HepG2 (cell line): ENCODE results near the gene BSN. TPM values are rescaled to one million over a fixed set of nuclear protein-coding genes. Genes with fewer than 3 reads are reported as not detected.
A peak's percentile ranks its signal among the peaks of the same experiment; 100 is the strongest.

ENCODE experiments used
- AKNA ChIP-seq: sonication (generic); formaldehyde crosslinking; IDR thresholded peaks from 2 replicates; pipeline ENCODE4 v1.4.0; 2020; ENCODE audit warnings: missing genetic modification reagents, borderline replicate concordance
- EZH2 ChIP-seq: conservative IDR thresholded peaks from 2 replicates; pipeline ENCODE4 v1.6.1; 2012; ENCODE audit warnings: mild to moderate bottlenecking, low read depth, low read length, moderate library complexity
- GATA4 ChIP-seq: sonication (generic); IDR thresholded peaks from 2 replicates; pipeline ENCODE4 v1.6.1; 2016; ENCODE audit warnings: antibody characterized with exemption, low read depth, borderline replicate concordance
- HCFC1 ChIP-seq: fragments of 150-350 bp; IDR thresholded peaks from 2 replicates; pipeline ENCODE4 v1.6.1; 2014; ENCODE audit warnings: low read depth, low read length
- HMG20B ChIP-seq: conservative IDR thresholded peaks from 2 replicates; pipeline ENCODE4 v1.6.1; 2016; ENCODE audit warnings: missing genetic modification reagents, missing compliant biosample characterization
- HNRNPL ChIP-seq: fragments of 200-400 bp; formaldehyde crosslinking; IDR thresholded peaks from 2 replicates; pipeline ENCODE4 v1.6.1; 2017; ENCODE audit warnings: mild to moderate bottlenecking, low read depth, low read length
- MATR3 ChIP-seq: sonication (generic); formaldehyde crosslinking; IDR thresholded peaks from 2 replicates; pipeline ENCODE4 v1.4.0; 2020; ENCODE audit warnings: missing genetic modification reagents
- PHB2 ChIP-seq: fragments of 450-650 bp; IDR thresholded peaks from 2 replicates; pipeline ENCODE4 v1.6.1; 2018; ENCODE audit not compliant: partially characterized antibody
- RAD21 ChIP-seq: fragments of 450-650 bp; formaldehyde crosslinking; IDR thresholded peaks from 2 replicates; pipeline ENCODE4 v1.5.0; 2020; ENCODE audit warnings: mild to moderate bottlenecking
- SKI ChIP-seq: fragments of 450-650 bp; IDR thresholded peaks from one replicate; pipeline ENCODE4 v1.6.1; 2018; ENCODE audit warnings: mild to moderate bottlenecking; ENCODE audit not compliant: partially characterized antibody
- TOE1 ChIP-seq: sonication (generic); formaldehyde crosslinking; IDR thresholded peaks from 2 replicates; pipeline ENCODE4 v1.4.0; 2020; ENCODE audit warnings: mild to moderate bottlenecking, missing genetic modification reagents
- ZNF121 ChIP-seq: sonication (generic); formaldehyde crosslinking; IDR thresholded peaks from 2 replicates; pipeline ENCODE4 v1.5.0; 2020; ENCODE audit warnings: mild to moderate bottlenecking, missing genetic modification reagents
- ZNF136 ChIP-seq: sonication (generic); formaldehyde crosslinking; IDR thresholded peaks from 2 replicates; pipeline ENCODE4 v1.8.1; 2022; ENCODE audit warnings: low read depth, mild to moderate bottlenecking, moderate library complexity, missing genetic modification reagents
- ZNF225 ChIP-seq: sonication (generic); formaldehyde crosslinking; IDR thresholded peaks from 2 replicates; pipeline ENCODE4 v1.4.0; 2020; ENCODE audit warnings: mild to moderate bottlenecking, missing genetic modification reagents
- ZNF24 ChIP-seq: fragments of 450-650 bp; IDR thresholded peaks from 2 replicates; pipeline ENCODE4 v1.6.1; 2017; ENCODE audit warnings: antibody characterized with exemption, mild to moderate bottlenecking
- ZNF629 ChIP-seq: sonication (generic); formaldehyde crosslinking; conservative IDR thresholded peaks from 2 replicates; pipeline ENCODE4 v1.5.0; 2020; ENCODE audit warnings: missing genetic modification reagents
- ZNF737 ChIP-seq: sonication (generic); formaldehyde crosslinking; IDR thresholded peaks from 2 replicates; pipeline ENCODE4 v1.5.0; 2020; ENCODE audit warnings: missing genetic modification reagents, mild to moderate bottlenecking, borderline replicate concordance
- ZNF746 ChIP-seq: sonication (generic); formaldehyde crosslinking; IDR thresholded peaks from 2 replicates; pipeline ENCODE4 v1.8.0; 2022; ENCODE audit warnings: mild to moderate bottlenecking, missing genetic modification reagents
- polyA plus RNA-seq, 8 experiments: library from polyadenylated mRNA; depleted of rRNA in 3 of 8; stranded (reverse) in 7 of 8; unstranded in 1 of 8; fragments of >200 nt; fragmentation: Illumina TruSeq in 4 of 8; extraction: Trizol in 4 of 8; gene quantifications; 2 replicates each; pipeline versions ENCODE4 v1.2.1 to v1.2.3, GENCODE V29; 2011 to 2016; ENCODE audit warnings: low read depth in 4 of 8, missing spikeins in 1 of 8, mixed read lengths in 1 of 8; ENCODE audit not compliant: insufficient read depth in 1 of 8
- total RNA-seq, 5 experiments: library from RNA; depleted of rRNA; stranded (reverse); fragments of >200 nt; fragmentation: Illumina TruSeq; extraction: Trizol; gene quantifications; 2 replicates each; pipeline ENCODE4 v1.2.3, GENCODE V29; 2016; ENCODE audit warnings: low read depth in 1 of 5

BSN gene
- total and polyA plus RNA-seq, 2 of the 13 experiments (the other 11 are each of a cell fraction or from before 2014, with no cell fraction given): 0.42 to 0.86 TPM

- no peak for TF ChIP-seq ZNF737 (CRISPR knock-in tag)
- TF ChIP-seq ZNF629: no peak
- no peak for TF ChIP-seq HMG20B (CRISPR knock-in tag)
- TF ChIP-seq ZNF24: no peak
- no peak for TF ChIP-seq ZNF225 (CRISPR knock-in tag)
- TF ChIP-seq RAD21 (CRISPR knock-in tag): peak; percentile 21; the same call in 1 of the 2 replicates
- no peak for TF ChIP-seq SKI
- no peak for TF ChIP-seq PHB2
- TF ChIP-seq ZNF136 (CRISPR knock-in tag): no peak
- no peak for TF ChIP-seq TOE1 (CRISPR knock-in tag)
- no peak for TF ChIP-seq ZNF121 (CRISPR knock-in tag)
- no peak for TF ChIP-seq HCFC1
- no peak for TF ChIP-seq GATA4
- no peak for TF ChIP-seq ZNF746 (CRISPR knock-in tag)
- TF ChIP-seq HNRNPL: peak; percentile 75
- TF ChIP-seq AKNA: no peak
- TF ChIP-seq EZH2: no peak
- no peak for TF ChIP-seq MATR3 (CRISPR knock-in tag)
Measured at GRCh38 chr3:49701388-49702077, 147.3 kb downstream of the BSN start (continued).
